GM21723 (cell line): ENCODE data around the gene FRY.

ENCODE experiments used
- ATAC-seq: cut with Tn5 transposase; IDR thresholded peaks from one replicate; pipeline ENCODE4 v1.9.1; 2021; ENCODE audit warnings: mild to moderate bottlenecking, moderate library complexity; ENCODE audit not compliant: unreplicated experiment

Gene FRY

GRCh38 chr13:32208860-32209259 is 177.3 kb downstream of the FRY start:
- ATAC-seq, result no peak

- ATAC-seq, result no peak
Observed at GRCh38 chr13:32209652-32210051, 178.1 kb downstream of the FRY start.

- no peak for ATAC-seq
Observed at GRCh38 chr13:32210101-32210500, 178.5 kb downstream of the FRY start.

GRCh38 chr13:32211813-32212212 is 180.2 kb downstream of the FRY start:
- no peak for ATAC-seq

- no peak for ATAC-seq
Observed at GRCh38 chr13:32212421-32212820, 180.8 kb downstream of the FRY start.

- no peak for ATAC-seq
Observed at GRCh38 chr13:32213626-32214025, 182.1 kb downstream of the FRY start.

GRCh38 chr13:32214071-32214470 is 182.5 kb downstream of the FRY start:
- ATAC-seq, result no peak

- no peak for ATAC-seq
Observed at GRCh38 chr13:32216281-32216680, 184.7 kb downstream of the FRY start.

- ATAC-seq, result no peak
Observed at GRCh38 chr13:32222046-32222676, 190.6 kb downstream of the FRY start.

- ATAC-seq, result no peak
Observed at GRCh38 chr13:32224916-32225315, 193.3 kb downstream of the FRY start.

GRCh38 chr13:32225481-32225931 is 193.9 kb downstream of the FRY start:
- ATAC-seq, result no peak

- ATAC-seq, result no peak
Observed at GRCh38 chr13:32228330-32229041, 196.9 kb downstream of the FRY start.

GRCh38 chr13:32229443-32229842 is 197.9 kb downstream of the FRY start:
- ATAC-seq, result no peak

- no peak for ATAC-seq
Observed at GRCh38 chr13:32232263-32232662, 200.7 kb downstream of the FRY start.

GRCh38 chr13:32233062-32233461 is 201.5 kb downstream of the FRY start:
- ATAC-seq, result no peak

- ATAC-seq, result no peak
Observed at GRCh38 chr13:32234914-32235313, 203.3 kb downstream of the FRY start.

- no peak for ATAC-seq
Observed at GRCh38 chr13:32237681-32238080, 206.1 kb downstream of the FRY start.

- ATAC-seq, result no peak
Observed at GRCh38 chr13:32243695-32244094, 212.1 kb downstream of the FRY start.

GRCh38 chr13:32245555-32245954 is 214.0 kb downstream of the FRY start:
- no peak for ATAC-seq

- peak; percentile 83 for ATAC-seq
Observed at GRCh38 chr13:32246468-32246867, 214.9 kb downstream of the FRY start.

- no peak for ATAC-seq
Observed at GRCh38 chr13:32247887-32248286, 216.3 kb downstream of the FRY start.

GRCh38 chr13:32248801-32249200 is 217.2 kb downstream of the FRY start:
- ATAC-seq, result peak; percentile 85
